Measurements from ENCODE around the gene MITD1. TPM values are rescaled to one million over a fixed set of nuclear protein-coding genes. Genes with fewer than 3 reads are reported as not detected.

Gene MITD1
- total RNA-seq = 32.1 and 40.6 TPM in 2 replicates

GRCh38 chr2:99180755-99181623 is at the start of gene MITD1, which contains the start of gene MRPL30:
Gene MITD1, minus strand, starts transcription at chr2:99181058. Its CDS starts 77 bp downstream, at chr2:99180981.
Gene MRPL30, plus strand, starts transcription at chr2:99181184. Its CDS starts 5,020 bp downstream, at chr2:99186204.

GRCh38 chr2:99154643-99155536 is 26.0 kb downstream of the MITD1 start, which contains the start of the genes LIPT1 and TSGA10:
Gene LIPT1, plus strand, starts transcription at chr2:99154967. Its CDS starts 6,991 bp downstream, at chr2:99161958.
Gene TSGA10, minus strand, starts transcription at chr2:99154942. Its CDS starts 45,503 bp downstream, at chr2:99109439.

GRCh38 chr2:99141110-99142108 is 39.4 kb downstream of the MITD1 start, which contains the start of gene C2orf15:
Gene C2orf15, plus strand, starts transcription at chr2:99141707. Its CDS starts 8,852 bp downstream, at chr2:99150559.

Other genes with a start within 250 kb of the MITD1 start
- under 0.01 TPM in 1 of 2 replicates, not detected in the other for gene CRACDL, start 244.8 kb downstream of the MITD1 start, total RNA-seq
- gene C2orf15, start 39.4 kb downstream of the MITD1 start, total RNA-seq = not detected in 2 replicates
- 3.7 and 5.1 TPM in 2 replicates for gene TSGA10, start 26.1 kb downstream of the MITD1 start, total RNA-seq
- 5.4 and 7.4 TPM in 2 replicates for gene LIPT1, start 26.1 kb downstream of the MITD1 start, total RNA-seq
- gene MRPL30, start 126 bp upstream of the MITD1 start, total RNA-seq = 31.1 and 35.9 TPM in 2 replicates
- not detected in 2 replicates for gene LYG2, start 74.6 kb upstream of the MITD1 start, total RNA-seq
- 0.22 and 0.50 TPM in 2 replicates for gene LYG1, start 120.1 kb upstream of the MITD1 start, total RNA-seq
- 73.5 and 93.4 TPM in 2 replicates for gene TXNDC9, start 155.3 kb upstream of the MITD1 start, total RNA-seq
- gene EIF5B, start 156.3 kb upstream of the MITD1 start, total RNA-seq = 28.1 and 37.7 TPM in 2 replicates

All from uterine smooth muscle cell (primary cell).